ENCODE measurements around the gene FOXRED1.
"Not testable (repeated sequence)": the region's sequence is repeated elsewhere in the genome, so short reads cannot be mapped to it uniquely, and the experiment has no call there.

Gene FOXRED1

DNA sequence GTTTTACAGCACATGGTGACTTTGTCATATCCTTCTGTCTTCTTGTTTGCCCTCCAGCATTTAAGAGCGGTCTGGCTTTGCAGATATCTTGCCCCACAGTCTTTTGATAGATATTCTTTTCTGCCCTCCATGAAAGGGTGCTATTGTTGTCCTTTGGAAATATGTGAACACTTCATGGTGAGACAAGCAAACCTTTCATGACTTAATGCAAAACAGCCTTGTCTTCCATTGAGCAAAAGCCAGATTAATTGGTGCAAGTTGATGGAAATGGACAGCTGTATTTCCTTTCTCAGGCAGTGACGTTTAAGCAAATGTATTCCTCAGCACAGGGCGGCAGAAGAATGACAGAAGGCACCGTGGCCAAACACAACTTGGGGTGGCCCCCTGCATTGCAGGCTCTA, 39.3 kb downstream of the FOXRED1 start:
- H3K4me3 ChIP-seq (ENCODE audit: low read depth, low read length, poor library complexity, severe bottlenecking) = no peak overlapping the region
- no peaks in the 10 kb centered on the region for H4K20me1 ChIP-seq (ENCODE audit: insufficient read depth, low read length)
- no peak overlapping the region for H2AFZ ChIP-seq (ENCODE audit: low read length)
- 0 out of 2 replicates have a peak, but pooled peaks cover 6% of the 10 kb centered on the region for H3K79me2 ChIP-seq (ENCODE audit: insufficient read depth, low read length)
- no peaks in the 10 kb centered on the region for H3K9me2 ChIP-seq (ENCODE audit: low read depth, low read length)
- peaks cover 48% of the 10 kb centered on the region for H3K36me3 ChIP-seq (ENCODE audit: insufficient read depth, low read length)
- no peak overlapping the region for H3K27ac ChIP-seq (ENCODE audit: low read depth, low read length, poor library complexity, severe bottlenecking)
- H3F3A ChIP-seq (ENCODE audit: insufficient read depth, low read length) = no peaks in the 10 kb centered on the region
- peaks cover 21% of the 10 kb centered on the region for H3K4me1 ChIP-seq (ENCODE audit: insufficient read depth, low read length, severe bottlenecking)
- no peaks in the 10 kb centered on the region for H3K9me3 ChIP-seq (ENCODE audit: low read length)
- no peak overlapping the region for H3K4me2 ChIP-seq (ENCODE audit: low read length)
- H3K27me3 ChIP-seq (ENCODE audit: insufficient read depth, low read length) = no peaks in the 10 kb centered on the region
- no peak overlapping the region for H3K9ac ChIP-seq (ENCODE audit: low read length)
- no peak for TF ChIP-seq EZH2 (IDR thresholded peaks at IDR 0.05; ENCODE audit: borderline replicate concordance, low read length)
- TF ChIP-seq CTCF (IDR thresholded peaks at IDR 0.05; ENCODE audit: low read length) = no peak

DNA sequence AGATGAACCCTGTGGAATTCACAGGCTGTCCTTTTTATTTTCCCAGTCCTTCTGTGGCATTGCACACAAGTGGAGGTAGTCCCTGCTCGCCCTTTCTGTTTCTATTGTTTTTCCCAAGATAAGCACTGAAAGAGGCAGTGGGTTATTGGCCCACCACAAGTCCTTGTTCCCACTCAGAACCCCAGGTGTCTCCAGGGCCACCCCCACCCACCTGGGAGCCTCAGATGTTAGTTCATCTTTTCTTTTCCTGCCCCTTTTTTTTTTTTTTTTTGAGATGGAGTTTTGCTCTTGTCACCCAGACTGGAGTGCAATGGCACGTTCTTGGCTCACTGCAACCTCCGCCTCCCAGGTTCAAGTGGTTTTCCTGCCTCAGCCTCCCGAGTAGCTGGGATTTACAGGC, 39.8 kb downstream of the FOXRED1 start:
- H3F3A ChIP-seq (ENCODE audit: insufficient read depth, low read length); H3K9ac ChIP-seq (ENCODE audit: low read length): not testable (repeated sequence)
- H3K4me1 ChIP-seq (ENCODE audit: insufficient read depth, low read length, severe bottlenecking) = peaks cover 17% of the 10 kb centered on the region

DNA sequence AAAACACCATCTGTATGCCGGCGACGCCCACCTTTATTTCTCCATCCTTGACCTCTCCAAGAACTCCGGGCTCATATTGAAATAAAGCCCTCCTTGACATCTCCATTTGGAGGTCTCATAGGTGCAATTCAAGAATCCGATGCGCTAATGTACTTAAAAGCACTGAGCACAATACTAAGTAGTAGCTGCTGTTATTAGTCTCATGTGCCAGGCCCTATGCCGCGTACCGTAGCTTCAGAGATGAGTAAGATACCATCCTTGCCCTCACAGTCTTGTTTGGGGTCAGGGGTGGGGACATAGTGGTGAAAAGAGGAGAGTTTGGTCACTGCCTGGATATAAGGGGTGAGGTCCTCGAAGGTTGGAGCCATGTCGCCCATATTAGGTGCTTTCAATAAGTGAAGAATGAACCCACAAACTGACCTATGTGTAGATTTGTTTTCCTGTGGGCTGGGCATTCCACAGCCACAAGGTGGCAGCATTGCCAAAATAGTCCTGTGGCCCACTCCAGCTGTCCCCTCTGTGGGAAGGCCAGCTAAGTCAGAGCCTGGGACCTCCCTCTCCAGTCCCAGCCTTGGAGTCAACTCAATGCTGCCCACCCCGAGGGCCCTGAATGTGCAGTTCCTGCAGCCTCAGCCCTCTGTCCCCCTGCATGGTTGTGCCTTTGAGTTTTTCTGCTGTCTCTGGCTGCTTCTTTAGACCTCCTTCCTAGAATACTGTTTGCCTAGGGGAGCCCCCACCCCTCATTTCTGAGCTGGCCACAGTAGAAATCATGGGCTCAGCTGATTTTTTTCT, 41.4 kb downstream of the FOXRED1 start:
- TF ChIP-seq CTCF (IDR thresholded peaks at IDR 0.05; ENCODE audit: low read length) (peak; percentile 69), EZH2 (IDR thresholded peaks at IDR 0.05; ENCODE audit: borderline replicate concordance, low read length) (no peak)
- peaks cover 65% of the 10 kb centered on the region for H3K36me3 ChIP-seq (ENCODE audit: insufficient read depth, low read length)
- no peak overlapping the region for H2AFZ ChIP-seq (ENCODE audit: low read length)
- peaks cover 12% of the 10 kb centered on the region for H3K4me1 ChIP-seq (ENCODE audit: insufficient read depth, low read length, severe bottlenecking)
- no peak overlapping the region for H3K27ac ChIP-seq (ENCODE audit: low read depth, low read length, poor library complexity, severe bottlenecking)
- H3K9me2 ChIP-seq (ENCODE audit: low read depth, low read length) = no peaks in the 10 kb centered on the region
- no peaks in the 10 kb centered on the region for H3K27me3 ChIP-seq (ENCODE audit: insufficient read depth, low read length)
- H3K9me3 ChIP-seq (ENCODE audit: low read length) = no peaks in the 10 kb centered on the region
- no peak overlapping the region for H3K9ac ChIP-seq (ENCODE audit: low read length)
- no peaks in the 10 kb centered on the region for H4K20me1 ChIP-seq (ENCODE audit: insufficient read depth, low read length)
- no peaks in the 10 kb centered on the region for H3K79me2 ChIP-seq (ENCODE audit: insufficient read depth, low read length)
- no peaks in the 10 kb centered on the region for H3F3A ChIP-seq (ENCODE audit: insufficient read depth, low read length)
- H3K4me2 ChIP-seq (ENCODE audit: low read length) = no peak overlapping the region
- no peak overlapping the region for H3K4me3 ChIP-seq (ENCODE audit: low read depth, low read length, poor library complexity, severe bottlenecking)

More for the DNA sequence above, 39.8 kb downstream of the FOXRED1 start:
- H3K4me3 ChIP-seq (ENCODE audit: low read depth, low read length, poor library complexity, severe bottlenecking); H3K4me2 ChIP-seq (ENCODE audit: low read length); H3K9me2 ChIP-seq (ENCODE audit: low read depth, low read length); H4K20me1 ChIP-seq (ENCODE audit: insufficient read depth, low read length); H2AFZ ChIP-seq (ENCODE audit: low read length); H3K9me3 ChIP-seq (ENCODE audit: low read length); H3K27ac ChIP-seq (ENCODE audit: low read depth, low read length, poor library complexity, severe bottlenecking); H3K27me3 ChIP-seq (ENCODE audit: insufficient read depth, low read length); H3K79me2 ChIP-seq (ENCODE audit: insufficient read depth, low read length): not testable (repeated sequence)
- peaks cover 53% of the 10 kb centered on the region for H3K36me3 ChIP-seq (ENCODE audit: insufficient read depth, low read length)

DNA sequence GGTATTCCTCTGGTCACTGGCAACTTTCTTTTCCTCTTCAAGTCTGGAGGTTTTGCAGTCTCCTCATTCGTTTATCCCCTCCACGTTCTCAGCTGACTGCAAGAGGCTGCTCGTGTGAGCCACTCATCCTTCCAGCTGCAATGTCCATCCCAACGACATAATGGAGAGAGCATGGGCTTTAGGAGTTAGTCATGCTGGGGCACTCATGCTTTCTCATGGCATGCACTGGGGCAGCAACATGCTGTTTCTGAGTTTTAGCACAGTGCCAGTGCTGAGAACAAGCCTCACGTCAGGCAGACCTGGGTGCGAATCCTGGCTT, 42.0 kb downstream of the FOXRED1 start:
- Histone ChIP-seq H3K27me3 (ENCODE audit: insufficient read depth, low read length) (no peaks in the 10 kb centered on the region), H3F3A (ENCODE audit: insufficient read depth, low read length) (no peaks in the 10 kb centered on the region), H3K4me2 (ENCODE audit: low read length) (no peak overlapping the region), H3K4me3 (ENCODE audit: low read depth, low read length, poor library complexity, severe bottlenecking) (no peak overlapping the region), H3K4me1 (ENCODE audit: insufficient read depth, low read length, severe bottlenecking) (peaks cover 7% of the 10 kb centered on the region), H3K9me3 (ENCODE audit: low read length) (no peaks in the 10 kb centered on the region), H4K20me1 (ENCODE audit: insufficient read depth, low read length) (no peaks in the 10 kb centered on the region), H3K27ac (ENCODE audit: low read depth, low read length, poor library complexity, severe bottlenecking) (no peak overlapping the region), H3K9me2 (ENCODE audit: low read depth, low read length) (no peaks in the 10 kb centered on the region), H3K36me3 (ENCODE audit: insufficient read depth, low read length) (peaks cover 70% of the 10 kb centered on the region), H3K9ac (ENCODE audit: low read length) (no peak overlapping the region), H3K79me2 (ENCODE audit: insufficient read depth, low read length) (no peaks in the 10 kb centered on the region), H2AFZ (ENCODE audit: low read length) (no peak overlapping the region)
- TF ChIP-seq CTCF (IDR thresholded peaks at IDR 0.05; ENCODE audit: low read length) (no peak), EZH2 (IDR thresholded peaks at IDR 0.05; ENCODE audit: borderline replicate concordance, low read length) (no peak)

All from OCI-LY1 (cell line).